ENCODE results near the gene PLSCR3.

DNA sequence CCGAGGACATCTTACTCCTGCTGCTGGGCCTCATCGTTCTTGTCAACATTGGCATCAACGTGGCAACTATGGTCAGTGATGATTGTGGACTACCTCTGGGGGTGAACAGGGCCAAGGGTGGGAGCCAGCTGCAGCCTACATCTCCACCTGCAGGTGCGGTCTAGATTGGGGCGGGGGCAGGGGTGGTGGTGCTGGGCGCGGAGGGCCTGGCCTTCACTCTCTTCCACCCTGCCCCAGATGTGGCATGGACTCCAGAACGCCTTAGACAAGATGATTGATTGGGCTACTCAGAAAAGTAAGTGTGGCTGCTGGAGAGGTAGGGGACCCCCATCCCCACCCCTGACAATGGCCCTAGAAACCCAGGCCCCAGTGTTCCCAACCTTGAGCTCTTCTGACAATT lies 31.4 kb upstream of the PLSCR3 start:
- TF ChIP-seq EZH2 (IDR thresholded peaks at IDR 0.05; ENCODE audit: borderline replicate concordance, low read length), result no peak
- TF ChIP-seq, protein P1, sequence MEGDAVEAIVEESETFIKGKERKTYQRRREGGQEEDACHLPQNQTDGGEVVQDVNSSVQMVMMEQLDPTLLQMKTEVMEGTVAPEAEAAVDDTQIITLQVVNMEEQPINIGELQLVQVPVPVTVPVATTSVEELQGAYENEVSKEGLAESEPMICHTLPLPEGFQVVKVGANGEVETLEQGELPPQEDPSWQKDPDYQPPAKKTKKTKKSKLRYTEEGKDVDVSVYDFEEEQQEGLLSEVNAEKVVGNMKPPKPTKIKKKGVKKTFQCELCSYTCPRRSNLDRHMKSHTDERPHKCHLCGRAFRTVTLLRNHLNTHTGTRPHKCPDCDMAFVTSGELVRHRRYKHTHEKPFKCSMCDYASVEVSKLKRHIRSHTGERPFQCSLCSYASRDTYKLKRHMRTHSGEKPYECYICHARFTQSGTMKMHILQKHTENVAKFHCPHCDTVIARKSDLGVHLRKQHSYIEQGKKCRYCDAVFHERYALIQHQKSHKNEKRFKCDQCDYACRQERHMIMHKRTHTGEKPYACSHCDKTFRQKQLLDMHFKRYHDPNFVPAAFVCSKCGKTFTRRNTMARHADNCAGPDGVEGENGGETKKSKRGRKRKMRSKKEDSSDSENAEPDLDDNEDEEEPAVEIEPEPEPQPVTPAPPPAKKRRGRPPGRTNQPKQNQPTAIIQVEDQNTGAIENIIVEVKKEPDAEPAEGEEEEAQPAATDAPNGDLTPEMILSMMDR (conservative IDR thresholded peaks at IDR 0.05 in 1 of 2, IDR thresholded peaks at IDR 0.05 in 1 of 2; ENCODE audit: extremely low read depth in 1 of 2, insufficient read depth in 1 of 2, low read depth in 1 of 2, low read length in 2 of 2), result no peak
